T-helper 22 cell (primary cell): ENCODE results near the gene PLEKHD1.

Experiments
- DNase-seq: peaks from one replicate; pipeline ENCODE4 v3.0.0-alpha.2; 2020; ENCODE audit warnings: low read depth

PLEKHD1 gene

DNA sequence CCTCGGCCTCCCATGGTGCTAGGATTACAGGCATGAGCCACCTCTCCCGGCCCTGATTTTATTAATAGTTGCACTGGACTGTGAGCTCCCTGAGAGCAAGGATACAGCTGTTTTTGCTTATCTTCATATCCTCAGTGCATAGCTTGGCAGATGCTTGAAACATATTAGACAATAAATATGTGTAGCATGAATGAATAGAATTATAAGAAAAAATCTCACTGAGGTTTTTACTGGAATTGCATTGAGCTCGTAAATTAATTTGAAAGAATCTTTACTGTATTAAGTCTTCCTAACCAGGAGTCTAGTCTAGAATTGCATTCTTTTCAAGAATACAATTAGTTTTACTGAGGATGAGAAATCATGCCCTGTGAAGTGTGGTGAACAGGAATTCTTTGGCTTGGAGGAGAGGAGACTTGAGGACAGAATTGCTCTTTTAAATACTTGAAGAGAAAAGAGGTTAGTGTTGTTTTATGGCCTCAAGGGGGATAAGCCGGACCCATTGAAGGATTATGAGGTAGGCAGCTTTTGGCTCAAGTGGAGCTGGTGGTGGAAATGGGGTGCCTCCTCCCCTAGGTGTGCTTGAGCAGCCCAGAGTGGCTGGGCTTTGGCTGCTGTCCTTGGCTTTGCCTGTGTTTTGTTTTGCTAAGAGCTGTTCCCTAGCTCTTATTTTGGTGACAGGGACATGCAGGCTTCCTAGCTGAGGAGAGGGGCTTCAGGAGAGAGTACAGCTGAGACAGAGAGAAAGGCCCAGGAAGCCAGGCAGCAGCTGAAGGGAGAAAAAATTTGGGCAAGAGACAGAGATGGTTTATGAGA, 34.0 kb downstream of the PLEKHD1 start:
- DNase-seq = no peak

DNA sequence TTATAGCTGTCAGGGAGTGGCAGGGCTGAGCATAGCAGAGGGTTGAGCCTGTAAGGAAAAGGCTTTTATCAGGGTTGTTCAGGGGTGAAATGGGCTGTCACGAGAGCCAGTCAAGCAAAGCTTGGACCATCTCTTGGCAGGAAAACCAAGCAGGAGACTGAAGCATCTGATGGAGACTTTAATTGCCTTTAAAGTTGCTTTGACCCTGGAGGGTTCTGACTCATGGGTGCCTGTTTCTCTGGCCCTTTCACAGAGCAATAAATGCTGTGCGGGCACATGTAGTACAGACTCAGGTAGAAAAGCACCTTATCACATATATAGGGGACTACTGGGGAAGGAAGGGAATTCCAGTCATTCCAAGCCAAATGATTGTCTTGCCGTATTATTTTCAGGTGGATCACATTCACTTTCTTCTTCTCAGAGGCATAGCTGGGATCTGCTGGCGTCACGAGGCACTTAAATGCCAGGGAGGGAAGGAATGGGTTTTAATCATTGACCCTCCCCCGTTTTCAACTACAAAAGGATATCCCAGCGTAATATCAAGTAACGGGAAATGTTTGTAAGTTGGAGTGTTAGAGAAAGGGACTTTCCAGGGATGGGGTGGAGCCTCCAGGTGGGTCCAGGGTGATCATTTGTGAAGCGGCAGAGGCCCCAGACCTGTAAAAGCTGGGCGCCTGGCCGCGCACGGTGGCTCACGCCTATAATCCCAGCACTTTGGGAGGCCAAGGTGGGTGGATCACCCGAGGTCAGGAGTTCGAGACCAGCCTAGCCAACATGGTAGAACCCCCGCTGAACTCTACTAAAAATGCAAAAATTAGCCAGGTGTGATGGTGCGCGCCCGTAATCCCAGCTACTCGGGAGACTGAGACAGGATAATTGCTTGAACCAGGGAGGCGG, 34.9 kb downstream of the PLEKHD1 start:
- no peak for DNase-seq

DNA sequence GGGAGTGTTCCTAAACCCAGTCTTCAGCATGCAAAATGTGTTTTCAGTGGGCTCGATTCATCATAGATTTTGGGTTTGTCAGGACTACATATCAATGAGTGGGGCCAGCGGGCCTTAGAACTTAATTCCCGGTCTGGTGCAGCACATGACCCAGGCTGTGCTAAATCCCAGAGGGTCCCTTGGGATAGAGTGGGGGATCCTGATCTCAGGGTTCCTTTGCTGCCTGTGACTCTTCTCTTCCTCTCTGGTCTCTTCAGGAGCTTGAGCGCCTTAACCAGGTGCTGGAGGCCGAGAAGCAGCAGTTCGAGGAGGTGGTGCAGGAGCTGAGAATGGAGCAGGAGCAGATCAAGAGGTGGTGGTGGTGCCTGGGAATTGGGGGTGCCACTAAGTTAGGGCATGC, 37.5 kb downstream of the PLEKHD1 start:
- no peak for DNase-seq

DNA sequence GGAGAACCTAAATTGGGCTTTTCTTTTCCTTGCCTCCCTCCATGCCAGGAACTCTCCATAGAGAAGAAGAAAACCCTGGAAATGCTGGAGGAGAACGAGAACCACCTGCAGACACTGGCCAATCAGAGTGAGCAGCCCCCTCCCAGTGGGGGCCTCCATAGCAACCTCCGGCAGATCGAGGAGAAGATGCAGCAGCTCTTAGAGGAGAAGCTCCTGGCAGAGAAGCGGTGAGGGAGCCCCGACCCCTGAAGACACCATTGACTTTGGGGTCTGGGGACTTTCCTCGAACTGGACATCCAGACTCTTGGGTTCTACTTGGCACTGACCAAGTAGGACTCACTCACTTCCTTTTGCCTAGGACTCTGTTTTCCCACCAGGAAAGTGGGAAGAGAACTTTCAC, 41.4 kb downstream of the PLEKHD1 start:
- no peak for DNase-seq

DNA sequence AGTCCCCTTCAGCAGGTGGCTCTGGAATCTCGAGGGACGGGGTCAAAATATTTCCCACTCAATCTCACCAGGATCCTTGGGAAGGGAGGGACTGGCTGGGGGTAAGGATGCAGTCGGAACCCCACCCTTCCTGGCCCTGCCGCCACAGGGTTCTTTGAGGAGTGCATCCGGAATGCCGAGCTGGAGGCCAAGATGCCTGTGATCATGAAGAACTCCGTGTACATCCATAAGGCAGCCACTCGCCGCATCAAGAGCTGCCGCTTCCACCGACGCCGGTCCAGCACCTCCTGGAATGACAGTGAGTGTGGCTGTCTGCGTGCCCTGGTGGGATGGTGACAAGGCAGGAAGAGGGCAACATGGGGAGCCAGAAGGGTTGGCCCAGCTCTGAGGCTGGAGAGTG, 43.1 kb downstream of the PLEKHD1 start:
- no peak for DNase-seq

DNA sequence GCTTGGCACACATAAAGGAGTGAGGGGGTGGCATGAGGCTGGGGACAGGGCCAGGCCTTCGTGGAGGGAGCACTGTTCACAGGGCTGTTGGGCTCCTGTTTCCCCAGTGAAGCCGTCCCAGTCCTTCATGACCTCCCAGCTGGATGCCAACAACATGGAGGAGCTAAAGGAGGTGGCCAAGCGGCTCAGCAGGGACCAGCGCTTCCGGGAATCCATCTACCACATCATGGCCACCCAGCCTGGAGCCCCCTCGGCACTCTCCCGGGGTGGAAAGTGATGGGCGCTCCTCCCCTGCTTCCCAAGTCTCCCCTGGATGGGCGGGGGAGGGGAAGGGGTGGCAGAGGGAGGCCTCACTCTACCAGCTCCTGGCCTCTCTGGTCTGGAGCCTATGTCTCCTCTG, 43.6 kb downstream of the PLEKHD1 start:
- no peak for DNase-seq

DNA sequence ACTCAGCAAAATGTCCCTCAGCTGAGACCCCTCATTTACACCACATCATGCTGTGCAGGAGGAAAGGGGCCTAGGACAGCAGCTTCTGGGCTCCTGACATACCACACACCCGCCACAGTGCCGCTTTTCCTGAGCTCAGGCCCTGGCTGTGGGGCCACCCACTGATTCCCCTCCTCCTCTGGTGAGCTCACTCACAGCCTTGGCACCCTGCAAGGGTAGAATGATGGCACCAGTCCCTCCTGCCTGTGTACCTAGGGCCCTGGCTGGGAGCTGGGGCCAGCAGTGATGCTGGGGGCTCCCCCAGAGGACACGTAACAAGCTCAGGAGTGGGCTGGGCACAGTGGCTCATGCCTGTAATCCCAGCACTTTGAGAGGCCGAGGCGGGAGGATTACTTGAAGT, 44.4 kb downstream of the PLEKHD1 start:
- DNase-seq = no peak

DNA sequence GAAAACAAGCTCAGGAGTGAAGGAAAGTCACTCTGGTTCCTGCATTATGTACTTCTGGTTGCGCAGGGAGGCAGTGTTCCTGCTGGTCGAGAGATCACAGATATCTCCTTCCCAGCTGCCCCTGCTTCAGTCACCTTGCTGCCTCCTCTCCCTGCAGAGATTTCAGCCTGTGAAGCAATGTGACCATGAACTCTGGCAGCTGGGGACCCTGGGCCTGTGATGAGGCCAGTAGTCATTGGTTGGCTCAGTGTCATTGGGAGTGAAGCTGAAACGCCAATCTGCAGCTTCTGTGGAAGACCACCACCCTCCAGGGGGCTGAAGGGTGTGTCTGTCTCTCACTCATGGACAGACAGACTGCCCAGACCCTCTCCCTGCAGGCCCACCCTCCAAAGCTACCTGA, 45.0 kb downstream of the PLEKHD1 start:
- DNase-seq = no peak

DNA sequence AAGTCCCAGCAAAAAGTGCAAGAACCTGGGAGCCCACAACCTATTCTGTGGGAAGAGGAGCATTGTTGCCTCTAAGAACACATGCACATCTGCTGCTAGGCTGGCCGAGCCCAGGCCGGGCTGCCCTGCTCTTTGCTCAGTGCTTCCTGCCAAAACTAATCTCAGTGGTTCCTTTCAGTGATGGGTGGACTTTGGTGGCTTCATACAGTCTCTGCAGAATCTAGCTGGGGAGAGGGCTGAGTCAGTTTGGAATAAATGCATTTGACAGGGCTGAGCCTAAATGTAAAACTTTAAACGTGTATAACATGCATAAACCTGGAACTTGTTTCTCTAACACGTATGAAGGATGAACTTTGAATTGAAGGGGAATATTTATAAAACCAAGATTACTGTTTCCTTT, 45.6 kb downstream of the PLEKHD1 start:
- DNase-seq = no peak

DNA sequence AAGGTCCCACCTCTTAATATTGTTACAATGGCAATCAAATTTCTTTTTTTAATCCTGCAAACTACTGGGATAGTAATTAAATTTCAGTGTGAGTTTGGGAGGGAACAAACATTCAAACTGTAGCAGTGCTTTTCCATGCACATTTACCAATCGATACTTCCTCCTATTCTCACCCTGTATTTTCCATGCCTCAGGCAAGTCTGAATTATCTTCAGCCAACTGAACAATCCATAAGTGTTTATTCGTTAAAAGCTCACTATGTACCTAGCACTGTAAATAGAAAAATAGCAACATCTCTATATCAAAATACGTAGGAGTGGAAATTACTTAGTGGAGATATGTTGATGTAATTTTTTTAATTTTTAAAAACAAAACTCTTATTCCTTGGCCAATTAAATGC, 46.6 kb downstream of the PLEKHD1 start:
- DNase-seq = no peak

DNA sequence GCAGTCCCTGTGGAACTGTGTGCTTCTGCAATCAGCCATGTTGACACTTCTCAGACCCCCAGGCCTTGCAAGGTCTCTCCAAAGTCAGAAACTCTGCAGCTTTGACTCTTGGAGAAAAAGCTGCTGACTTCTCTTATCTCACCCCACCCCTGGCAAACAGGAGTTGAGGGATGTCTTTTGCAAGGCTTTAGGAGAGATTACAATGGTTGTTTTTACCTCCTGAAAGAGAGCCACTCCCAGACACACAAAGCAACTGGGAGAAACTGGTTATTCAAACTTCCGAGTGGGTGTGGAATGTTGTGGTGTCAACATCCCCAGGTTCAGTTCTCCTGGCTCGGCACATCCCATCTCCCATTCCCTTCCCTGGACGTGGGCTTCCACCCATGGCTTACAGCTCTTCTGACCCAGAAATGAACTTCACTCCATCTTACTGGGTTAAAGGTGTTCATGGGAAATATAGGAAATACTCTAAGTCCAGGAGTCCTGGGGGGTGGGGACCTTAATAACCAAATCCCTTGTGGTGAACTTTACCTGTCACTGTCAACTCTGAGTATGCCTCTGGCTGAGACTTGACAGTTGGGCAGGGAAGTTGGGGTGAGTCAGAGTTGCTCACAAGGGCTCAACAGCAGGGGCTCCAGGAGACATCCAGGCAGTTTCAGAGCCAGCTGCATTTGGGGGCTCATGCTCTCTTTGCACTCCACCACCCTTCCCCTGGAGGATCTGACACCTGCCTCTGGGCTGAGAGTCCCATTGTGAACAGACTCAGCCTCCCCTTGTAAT, 48.2 kb downstream of the PLEKHD1 start:
- no peak for DNase-seq

DNA sequence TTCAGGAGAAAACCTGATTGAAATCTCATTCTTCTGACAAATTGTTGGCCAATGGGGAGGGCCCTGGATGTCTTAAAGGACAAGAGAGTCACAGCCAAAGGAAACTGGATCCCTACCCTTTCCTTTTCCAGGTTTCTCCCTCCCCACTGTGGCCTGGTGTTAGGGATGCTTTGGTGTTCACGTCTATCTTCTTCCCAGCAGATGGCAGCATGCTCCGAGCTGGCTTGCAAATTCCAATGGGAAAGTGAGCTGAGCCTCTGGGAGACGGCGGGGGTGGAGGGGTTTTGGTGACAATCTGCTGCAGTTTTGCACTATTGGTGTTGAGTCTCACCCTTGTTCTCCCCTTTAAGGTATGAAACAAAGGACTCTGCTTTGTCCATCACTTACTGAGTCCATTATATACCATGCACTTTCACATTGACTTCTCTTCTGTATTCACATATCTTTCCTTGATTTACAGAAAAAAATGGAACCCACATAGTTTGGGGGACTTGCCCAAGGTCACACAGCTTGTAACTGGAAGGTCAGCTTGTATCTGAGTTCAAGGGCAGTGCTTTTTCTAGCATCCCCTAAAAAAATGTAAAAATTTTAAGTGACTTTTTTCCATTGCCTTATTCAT, 50.8 kb downstream of the PLEKHD1 start:
- no peak for DNase-seq

DNA sequence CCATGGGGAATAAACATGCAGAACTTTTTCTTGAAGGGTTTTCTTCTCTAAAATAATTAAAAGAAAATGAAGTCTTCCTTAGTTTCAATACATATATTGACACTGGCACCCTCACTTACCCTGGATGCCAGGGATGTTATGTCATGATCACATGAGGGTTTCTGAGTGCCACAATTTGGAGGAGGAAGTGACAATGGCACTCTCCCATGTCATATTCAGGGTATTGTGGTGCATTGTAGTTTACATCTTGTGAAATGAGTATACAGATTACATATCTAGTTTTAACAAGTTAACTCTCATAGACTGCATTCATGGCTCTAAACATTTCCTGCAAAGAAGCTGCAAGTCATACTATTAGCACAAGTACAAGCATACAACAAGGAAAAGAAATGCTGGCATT, 52.4 kb downstream of the PLEKHD1 start:
- DNase-seq = no peak

DNA sequence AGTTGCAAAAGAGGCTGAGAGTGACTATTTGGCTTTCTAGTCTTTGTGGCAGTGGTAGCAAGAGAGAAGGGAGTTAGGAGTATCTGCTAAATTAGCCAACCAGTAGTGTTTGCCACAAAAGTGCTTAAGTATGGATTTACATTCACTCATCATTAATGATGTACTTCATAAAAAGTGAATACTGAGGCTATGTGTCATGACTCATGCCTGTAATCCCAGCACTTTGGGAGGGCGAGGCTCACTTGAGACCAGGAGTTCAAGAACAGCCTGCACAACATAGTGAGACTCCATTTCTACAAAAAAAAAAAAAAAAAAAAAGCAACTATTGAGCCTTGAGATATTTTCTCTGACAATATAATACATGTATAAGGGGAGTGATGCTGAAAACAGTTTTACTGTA, 53.4 kb downstream of the PLEKHD1 start:
- no peak for DNase-seq

DNA sequence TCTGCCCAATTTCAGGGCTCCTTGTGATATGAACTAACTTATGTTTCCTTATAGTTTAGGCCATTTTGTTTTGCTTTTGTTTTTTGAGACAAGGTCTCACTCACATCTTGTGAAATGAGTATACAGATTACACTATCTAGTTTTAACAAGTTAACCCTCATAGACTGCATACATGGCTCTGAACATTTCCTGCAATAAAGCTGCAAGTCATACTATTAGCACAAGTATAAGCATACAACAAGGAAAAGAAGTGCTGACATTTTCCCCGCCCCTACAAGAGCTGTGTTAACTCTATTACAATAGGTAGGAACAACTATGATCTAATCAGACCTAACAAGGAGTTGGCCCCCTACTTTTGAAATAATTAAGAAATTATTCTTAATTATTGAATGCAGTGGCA, 54.2 kb downstream of the PLEKHD1 start:
- no peak for DNase-seq

DNA sequence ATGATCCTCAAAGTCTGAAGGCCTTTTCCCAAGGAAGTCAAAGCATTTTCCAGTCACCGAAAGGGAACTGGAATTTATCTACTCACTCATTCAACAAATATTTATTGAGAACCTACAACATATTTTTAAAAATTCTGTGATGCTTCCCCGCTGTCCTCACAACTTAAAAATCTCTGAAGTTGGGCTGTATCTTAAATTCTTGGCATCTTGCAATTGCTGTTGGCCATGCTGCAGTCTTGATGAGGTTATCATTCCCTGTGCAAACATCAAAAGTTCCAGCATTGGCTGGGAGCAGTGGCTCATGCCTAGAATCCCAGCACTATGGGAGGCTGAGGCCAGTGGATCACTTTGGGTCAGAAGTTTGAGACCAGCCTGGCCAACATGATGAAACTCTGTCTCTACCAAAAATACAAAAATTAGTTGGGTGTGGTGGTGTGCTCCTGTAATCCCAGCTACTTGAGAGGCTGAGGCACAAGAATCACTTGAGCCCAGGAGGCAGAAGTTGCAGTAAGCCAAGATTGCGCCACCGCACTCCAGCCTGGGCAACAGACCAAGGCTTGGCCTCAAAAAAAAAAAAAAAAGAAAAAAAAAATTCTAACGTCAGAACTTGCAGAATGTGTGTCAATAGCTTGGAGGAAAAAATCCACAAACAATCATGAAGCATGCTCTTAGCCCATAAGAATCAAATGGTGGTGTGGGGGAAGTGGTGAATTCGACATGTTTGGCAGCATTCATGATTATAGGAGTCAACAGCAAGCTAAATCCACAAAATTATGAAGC, 55.3 kb downstream of the PLEKHD1 start:
- no peak for DNase-seq

DNA sequence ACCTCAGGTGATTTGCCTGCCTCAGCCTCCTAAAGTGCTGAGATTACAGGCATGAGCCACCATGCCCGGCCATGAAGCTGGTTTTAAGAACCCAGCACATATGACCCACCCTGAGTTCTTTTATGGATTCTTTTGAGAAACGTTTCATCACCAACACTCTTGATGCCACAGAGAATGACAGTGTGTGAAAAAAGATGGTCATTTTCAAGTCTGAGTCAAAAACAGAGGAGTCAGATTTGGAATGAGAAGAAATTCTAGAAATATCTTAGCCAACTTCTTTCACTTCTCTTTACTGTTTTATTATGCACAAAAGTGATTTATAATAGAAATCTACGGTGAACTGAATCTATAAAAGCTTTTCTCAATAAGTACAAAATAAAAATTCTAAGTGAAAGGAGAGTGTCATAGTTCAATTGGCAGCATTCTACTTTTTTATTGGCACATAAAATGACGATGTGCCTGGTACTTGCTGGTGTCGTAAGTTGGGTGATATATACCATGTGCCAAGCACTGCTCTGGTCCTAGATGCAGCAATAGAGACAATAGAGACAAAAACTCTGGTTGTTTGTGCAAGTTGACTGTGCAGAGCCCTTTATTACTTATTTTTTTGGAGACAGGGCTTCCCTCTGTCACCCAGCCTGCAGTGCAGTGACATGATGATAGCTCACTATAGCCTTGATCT, 56.3 kb downstream of the PLEKHD1 start:
- no peak for DNase-seq

DNA sequence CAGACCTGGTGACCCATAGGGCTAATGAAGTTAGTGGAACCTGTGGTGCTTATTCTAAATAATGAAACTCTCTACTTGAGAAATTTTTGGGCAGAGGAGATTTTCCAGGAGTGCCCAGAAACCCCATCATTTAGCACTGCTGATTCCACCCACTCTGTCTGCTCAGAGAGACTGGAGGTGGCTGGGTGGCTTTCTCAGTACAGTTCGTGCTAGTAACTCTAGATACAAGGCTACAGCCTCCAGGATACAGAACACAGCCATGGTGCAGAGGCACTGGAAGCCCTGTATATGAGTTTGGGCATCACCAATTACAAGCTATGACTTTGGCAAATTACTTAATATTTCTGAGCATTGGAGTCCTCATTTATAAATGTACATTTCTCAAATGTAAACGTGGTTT, 57.8 kb downstream of the PLEKHD1 start:
- no peak for DNase-seq

DNA sequence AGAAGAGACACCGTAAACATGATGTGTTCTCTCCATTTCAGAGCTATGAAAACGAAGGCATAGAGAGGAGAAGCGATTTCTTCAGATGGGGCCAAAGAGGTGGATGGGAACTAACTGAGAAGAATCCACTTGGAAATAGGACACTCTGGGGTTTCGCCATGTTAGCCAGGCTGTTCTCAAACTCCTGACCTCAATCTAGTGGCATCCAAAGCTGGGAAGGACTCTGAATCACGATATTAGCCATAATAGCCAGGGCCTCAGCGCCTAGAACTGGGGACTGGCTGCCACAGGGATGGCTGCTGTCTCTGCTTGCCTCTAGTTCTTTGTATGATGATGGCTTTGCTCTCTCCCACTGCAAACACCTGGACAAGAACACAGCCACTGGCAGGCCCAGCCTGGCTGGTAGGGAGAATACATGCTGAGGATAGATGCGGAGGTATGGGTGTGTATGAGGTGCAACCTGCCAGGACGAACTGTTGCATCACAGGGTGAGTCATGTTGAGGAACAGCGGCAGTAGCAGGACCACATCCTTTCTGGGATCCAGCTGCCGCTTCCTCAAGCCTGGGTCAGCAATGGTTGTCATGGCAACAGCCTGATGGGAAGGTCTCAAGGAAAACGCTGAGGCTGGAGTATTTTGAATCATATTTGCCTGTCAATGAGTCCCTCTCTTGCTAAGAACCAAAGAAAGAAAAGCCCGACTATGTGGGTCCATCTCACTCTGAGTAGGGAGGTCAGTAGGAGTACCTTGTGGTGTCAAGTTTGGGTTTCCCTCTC, 59.0 kb downstream of the PLEKHD1 start:
- DNase-seq = no peak
